Measurements from ENCODE around the gene KCNMA1. TPM values are rescaled to one million over a fixed set of nuclear protein-coding genes. Genes with fewer than 3 reads are reported as not detected.

KCNMA1 gene
- total and polyA plus RNA-seq, 9 of the 15 experiments (the other 6 are each of a cell fraction or from before 2014, with no cell fraction given), result 0.01 to 0.95 (median 0.15) TPM; not detected in 4

DNA sequence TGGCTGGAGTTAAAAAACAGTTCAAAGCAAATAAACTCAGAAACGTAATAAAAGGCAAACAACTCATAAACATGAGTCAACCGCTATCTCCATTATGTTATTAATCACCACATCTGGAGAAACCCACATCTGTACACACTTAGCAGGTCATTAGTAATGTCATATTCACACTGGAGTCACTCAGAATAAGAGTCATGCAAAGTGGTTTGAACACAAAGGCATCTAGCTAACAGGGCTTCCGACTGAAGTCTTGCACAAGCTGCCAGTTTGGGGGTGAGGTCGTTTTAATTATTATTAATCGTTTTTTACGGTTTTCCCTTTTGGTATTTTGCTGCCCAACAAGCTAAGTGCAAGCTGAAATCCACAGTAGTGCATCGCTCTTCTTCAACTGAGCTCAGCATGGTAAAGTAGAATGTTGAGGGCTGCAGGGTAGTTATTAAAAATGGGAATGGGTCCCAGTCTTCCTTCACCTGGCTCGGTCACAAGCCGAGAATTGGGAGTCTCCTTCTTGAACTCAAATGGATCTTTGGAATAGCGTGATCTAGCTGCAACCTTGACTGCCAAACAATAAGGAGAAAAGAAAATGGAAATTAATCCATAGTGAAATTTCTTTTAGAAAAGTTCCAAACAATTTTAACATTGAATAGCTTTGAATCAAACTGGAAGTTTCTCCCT, 663.5 kb downstream of the KCNMA1 start:
- H3K9me1 ChIP-seq (ENCODE audit: control insufficient read depth, insufficient read depth, low read length), result no peaks in the 10 kb centered on the region
- H2AFZ ChIP-seq (ENCODE audit: low read depth, low read length), result no peak overlapping the region
- H3K4me2 ChIP-seq (ENCODE audit: insufficient read depth, low read length), result no peak overlapping the region
- TF ChIP-seq SMAD3 (CRISPR knock-in tag; conservative IDR thresholded peaks at IDR 0.05) (no peak), ZNF695 (CRISPR knock-in tag; IDR thresholded peaks at IDR 0.05) (no peak), ZNF668 (CRISPR knock-in tag; IDR thresholded peaks at IDR 0.05) (no peak), ZNF174 (CRISPR knock-in tag; IDR thresholded peaks at IDR 0.05) (no peak), HEY1 (CRISPR knock-in tag; IDR thresholded peaks at IDR 0.05; ENCODE audit: borderline replicate concordance) (no peak), ESRRA (IDR thresholded peaks at IDR 0.05; ENCODE audit: borderline replicate concordance, low read depth) (no peak)
- TF ChIP-seq, protein P1, sequence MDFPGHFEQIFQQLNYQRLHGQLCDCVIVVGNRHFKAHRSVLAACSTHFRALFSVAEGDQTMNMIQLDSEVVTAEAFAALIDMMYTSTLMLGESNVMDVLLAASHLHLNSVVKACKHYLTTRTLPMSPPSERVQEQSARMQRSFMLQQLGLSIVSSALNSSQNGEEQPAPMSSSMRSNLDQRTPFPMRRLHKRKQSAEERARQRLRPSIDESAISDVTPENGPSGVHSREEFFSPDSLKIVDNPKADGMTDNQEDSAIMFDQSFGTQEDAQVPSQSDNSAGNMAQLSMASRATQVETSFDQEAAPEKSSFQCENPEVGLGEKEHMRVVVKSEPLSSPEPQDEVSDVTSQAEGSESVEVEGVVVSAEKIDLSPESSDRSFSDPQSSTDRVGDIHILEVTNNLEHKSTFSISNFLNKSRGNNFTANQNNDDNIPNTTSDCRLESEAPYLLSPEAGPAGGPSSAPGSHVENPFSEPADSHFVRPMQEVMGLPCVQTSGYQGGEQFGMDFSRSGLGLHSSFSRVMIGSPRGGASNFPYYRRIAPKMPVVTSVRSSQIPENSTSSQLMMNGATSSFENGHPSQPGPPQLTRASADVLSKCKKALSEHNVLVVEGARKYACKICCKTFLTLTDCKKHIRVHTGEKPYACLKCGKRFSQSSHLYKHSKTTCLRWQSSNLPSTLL (IDR thresholded peaks at IDR 0.05), result no peak
- peaks cover 0 to 10% of the 10 kb centered on the region in 2 experiments; a peak in 3 of 5 replicates for H3K27me3 ChIP-seq (ENCODE audit: control insufficient read depth in 2 of 2, insufficient read depth in 2 of 2, low read length in 2 of 2)
- H3K4me3 ChIP-seq, result no peak overlapping the region
- CTCF ChIA-PET (ENCODE audit: low intra/inter-chr PET ratio), result no interaction called here
- no peak for FAIRE-seq
- BruUV-seq (replicated peaks), result no TSS peak
- H3K9me3 ChIP-seq (replicated peaks; ENCODE audit: control insufficient read depth, insufficient read depth, low read depth, low read length), result no peaks in the 10 kb centered on the region
- ATAC-seq, result no peak
- no peaks in the 10 kb centered on the region for H3K79me2 ChIP-seq (ENCODE audit: control insufficient read depth, insufficient read depth, low read length)
- POLR2A ChIA-PET, result no interaction called here
- H3K9ac ChIP-seq (ENCODE audit: insufficient read depth in 1 of 2, low read depth in 2 of 2, low read length in 2 of 2), result no peak overlapping the region
- WGBS (ENCODE audit: insufficient coverage, low coverage, missing lambda C conversion rate), result 2% methylated on average over 10 of the region's 10 CpGs
- H3K36me3 ChIP-seq (ENCODE audit: control insufficient read depth, insufficient read depth, low read length), result no peaks in the 10 kb centered on the region
- no peaks in the 10 kb centered on the region for H3K4me1 ChIP-seq (replicated peaks in 1 of 2; ENCODE audit: control insufficient read depth in 2 of 2, insufficient read depth in 2 of 2, low read length in 2 of 2)
- in situ Hi-C loops (cut with MboI), result no loop called here
- no peaks in the 10 kb centered on the region for H4K20me1 ChIP-seq (replicated peaks; ENCODE audit: control insufficient read depth, insufficient read depth, low read length)
- intact Hi-C loops (cut with micrococcal nuclease), result no loop called here
- no peak overlapping the region for H3K27ac ChIP-seq (ENCODE audit: extremely low read depth, low read depth, low read length)
- no peak for DNase-seq (ENCODE audit: extremely low read depth in 1 of 4, low spot score in 3 of 4)
